HG03066 (cell line): ENCODE measurements around the gene IL17F.
"Not testable (repeated sequence)": the region's sequence is repeated elsewhere in the genome, so short reads cannot be mapped to it uniquely, and the experiment has no call there.

ENCODE experiments used
- ATAC-seq: cut with Tn5 transposase; IDR thresholded peaks from one replicate; pipeline ENCODE4 v1.9.1; 2021; ENCODE audit warnings: low read depth; ENCODE audit not compliant: unreplicated experiment

Gene IL17F

GRCh38 chr6:52249078-52249477, 4.8 kb upstream of the IL17F start:
- no peak for ATAC-seq

- ATAC-seq, result no peak
Measured at GRCh38 chr6:52245425-52245824, 1.1 kb upstream of the IL17F start.

GRCh38 chr6:52243282-52243893, 912 bp downstream of the IL17F start:
- ATAC-seq, result no peak

- ATAC-seq, result no peak
Measured at GRCh38 chr6:52241819-52242218, 2.5 kb downstream of the IL17F start.

GRCh38 chr6:52233975-52234823, 10.1 kb downstream of the IL17F start:
- peak; percentile 53 for ATAC-seq

GRCh38 chr6:52233005-52233404, 11.3 kb downstream of the IL17F start:
- ATAC-seq, result no peak

- no peak for ATAC-seq
Measured at GRCh38 chr6:52231406-52232127, 12.7 kb downstream of the IL17F start.

GRCh38 chr6:52230685-52231084, 13.6 kb downstream of the IL17F start:
- ATAC-seq, result no peak

GRCh38 chr6:52227495-52227894, 16.8 kb downstream of the IL17F start:
- peak; percentile 100 for ATAC-seq

- peak; percentile 77 for ATAC-seq
Measured at GRCh38 chr6:52221302-52221701, 23.0 kb downstream of the IL17F start.

GRCh38 chr6:52217761-52218160, 26.5 kb downstream of the IL17F start:
- ATAC-seq, result no peak

GRCh38 chr6:52216932-52217575, 27.2 kb downstream of the IL17F start:
- ATAC-seq, result no peak

- ATAC-seq, result no peak
Measured at GRCh38 chr6:52215787-52216186, 28.5 kb downstream of the IL17F start.

GRCh38 chr6:52213127-52213526, 31.2 kb downstream of the IL17F start:
- no peak for ATAC-seq

GRCh38 chr6:52210227-52210626, 34.1 kb downstream of the IL17F start:
- ATAC-seq, result peak; percentile 80

- peak; percentile 42 for ATAC-seq
Measured at GRCh38 chr6:52209770-52210169, 34.5 kb downstream of the IL17F start.

GRCh38 chr6:52208612-52209011, 35.7 kb downstream of the IL17F start:
- ATAC-seq, result no peak

- no peak for ATAC-seq
Measured at GRCh38 chr6:52207066-52207465, 37.2 kb downstream of the IL17F start.

GRCh38 chr6:52201493-52201892, 42.8 kb downstream of the IL17F start:
- ATAC-seq, result no peak

GRCh38 chr6:52201046-52201445, 43.3 kb downstream of the IL17F start:
- ATAC-seq, result no peak

- ATAC-seq, result not testable (repeated sequence)
Measured at GRCh38 chr6:52200088-52200487, 44.2 kb downstream of the IL17F start.
